Stimulated activated CD8-positive, alpha-beta memory T cell treated with anti-CD3 and anti-CD28 coated beads, Interleukin-2, amount 100 ng/mL, for 1 hour (primary cell): Measurements from ENCODE around the gene CAMK4.

Experiments
- DNase-seq, 2 donors: peaks; one replicate each; pipeline ENCODE4 v3.0.0-alpha.2; 2020; ENCODE audit warnings: low read depth in 2 of 2

CAMK4 gene

DNA sequence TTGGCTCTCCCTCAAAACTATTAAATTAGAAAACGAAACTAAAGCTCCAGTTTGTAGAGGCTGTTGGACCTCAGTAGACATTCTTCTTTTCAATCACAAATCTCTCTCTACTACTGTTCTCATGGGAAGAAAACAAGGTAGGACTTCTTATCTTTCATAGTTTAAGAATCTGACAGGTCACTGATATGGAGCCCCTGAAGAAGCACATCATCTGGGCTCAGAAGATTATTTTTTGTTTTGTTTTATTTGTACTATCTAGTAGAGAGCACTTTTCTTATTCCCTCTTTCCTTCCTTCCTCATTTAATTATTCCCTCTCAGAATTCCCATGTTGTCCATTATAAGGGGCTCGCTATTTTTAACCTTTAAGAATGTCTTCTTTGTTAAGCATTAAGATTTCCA lies 261.9 kb downstream of the CAMK4 start:
- no peak for DNase-seq

DNA sequence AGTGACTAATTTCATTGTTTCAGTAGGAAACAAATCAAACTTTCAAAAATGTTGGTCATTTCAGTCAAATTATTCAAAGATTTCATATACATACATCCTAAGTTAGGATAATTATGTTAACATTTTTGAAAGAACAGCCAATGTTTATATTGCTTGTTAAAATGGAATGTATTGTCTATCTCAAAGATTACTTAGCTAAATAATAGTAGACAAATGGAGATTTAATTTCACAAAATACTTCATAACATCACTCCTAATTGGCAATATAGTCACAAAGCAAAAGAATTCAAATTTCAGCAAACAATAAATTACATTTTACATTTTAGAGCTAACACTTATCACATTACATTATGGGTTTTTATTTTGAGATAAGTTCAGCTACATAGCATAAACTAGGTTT lies 262.7 kb downstream of the CAMK4 start:
- DNase-seq: no peak

DNA sequence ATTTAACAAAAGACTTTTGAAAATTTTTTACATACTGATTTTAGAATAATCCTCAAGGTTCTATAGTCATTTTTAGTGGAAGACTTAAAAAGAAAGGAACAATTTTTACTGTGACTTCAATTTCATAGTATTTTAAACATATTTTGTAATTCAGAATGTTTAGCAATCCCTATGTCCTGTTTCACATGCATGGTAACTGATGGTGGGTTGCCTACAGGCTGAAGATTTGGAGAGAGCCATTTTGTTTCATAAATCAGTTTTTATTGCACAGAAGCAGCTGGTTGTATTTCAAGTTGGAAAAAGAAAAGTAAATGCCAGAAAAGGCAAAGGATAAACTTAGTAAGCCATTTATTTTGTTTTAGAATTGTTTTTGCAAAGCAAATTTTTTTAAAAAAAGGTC lies 264.2 kb downstream of the CAMK4 start:
- no peak for DNase-seq

DNA sequence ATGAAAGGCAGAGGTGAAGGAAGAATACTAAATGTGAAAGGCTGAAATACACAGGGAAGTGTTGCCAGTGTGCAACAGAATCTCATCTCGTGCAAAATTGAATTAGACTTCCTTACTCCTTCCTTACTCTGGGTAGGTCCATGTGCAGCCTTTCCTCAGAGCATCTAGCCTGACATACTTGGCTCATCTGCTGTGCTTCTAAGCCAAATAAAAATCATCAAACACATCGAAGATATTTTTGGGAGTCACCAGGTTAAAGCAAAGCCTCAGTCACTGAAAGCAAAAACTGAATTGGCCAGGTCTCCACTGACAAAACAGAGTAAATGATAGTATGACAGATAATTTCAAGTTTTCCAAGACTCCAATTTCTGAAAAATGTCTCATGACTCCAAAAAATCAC lies 268.8 kb downstream of the CAMK4 start:
- no peak for DNase-seq

DNA sequence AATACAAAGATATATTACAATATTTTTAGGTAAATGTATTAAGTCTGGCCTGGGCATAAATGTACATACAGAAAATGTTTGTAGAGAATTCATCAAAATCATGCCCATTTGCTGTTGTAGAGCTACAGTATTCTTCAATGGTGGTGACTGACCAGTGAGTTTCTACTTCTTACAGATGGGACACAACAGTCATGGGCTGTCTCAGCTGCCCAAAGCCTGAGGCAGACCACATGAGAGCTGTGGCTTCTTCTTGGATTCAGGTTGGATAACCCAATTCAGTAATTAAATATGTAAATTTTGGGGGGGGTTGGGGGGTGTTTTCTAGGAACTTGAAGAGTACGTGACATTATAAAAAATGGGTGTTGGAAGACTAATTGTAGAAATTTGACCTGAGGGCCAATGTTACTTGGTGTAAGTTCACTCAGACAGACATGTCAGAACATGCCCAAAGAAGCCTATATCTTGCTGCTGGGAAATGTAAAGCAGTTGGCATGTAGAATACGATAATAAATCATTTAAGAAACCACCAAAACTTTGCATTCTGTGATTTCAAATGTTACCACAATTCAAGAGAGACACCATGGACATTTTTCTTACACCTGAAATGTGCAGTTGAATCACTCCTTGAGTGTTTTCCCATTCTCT lies 270.3 kb downstream of the CAMK4 start:
- DNase-seq: no peak

DNA sequence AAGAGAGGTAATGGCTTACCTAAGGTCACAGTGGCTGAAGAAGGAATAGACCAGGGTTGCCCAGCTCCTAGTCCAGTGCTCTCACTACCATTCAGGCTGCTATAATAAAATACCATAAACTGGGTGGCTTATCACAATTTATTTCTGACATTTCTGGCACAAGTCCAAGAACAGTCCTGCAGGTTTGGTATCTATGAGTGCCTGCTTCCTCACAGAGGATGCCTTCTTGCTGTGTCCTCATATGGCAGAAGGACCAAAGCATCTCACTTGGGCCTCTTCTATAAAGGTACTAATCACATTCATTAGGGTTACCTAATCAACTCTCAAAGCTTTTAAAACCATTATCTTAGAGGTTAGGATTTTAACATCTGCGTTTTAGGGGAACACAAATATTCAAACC lies 271.0 kb downstream of the CAMK4 start:
- DNase-seq: no peak

DNA sequence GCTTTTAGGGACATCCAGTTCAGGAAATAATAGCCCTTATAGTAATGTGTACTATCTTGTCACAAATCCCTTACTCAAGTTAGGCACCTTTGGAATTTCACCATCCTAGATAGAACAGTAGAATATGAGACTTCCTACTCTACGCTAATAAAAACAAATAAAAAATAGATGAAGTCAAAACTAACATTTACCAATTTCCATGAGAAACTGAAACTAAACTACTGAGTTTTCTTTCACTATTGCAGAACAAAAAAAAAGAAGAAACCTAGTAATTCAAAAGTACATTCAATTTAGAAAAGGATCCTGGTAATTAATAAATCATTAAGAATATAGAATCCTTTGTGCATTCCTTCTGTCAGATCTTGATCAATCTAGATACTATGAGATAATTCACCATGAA lies 274.2 kb downstream of the CAMK4 start:
- no peak for DNase-seq

DNA sequence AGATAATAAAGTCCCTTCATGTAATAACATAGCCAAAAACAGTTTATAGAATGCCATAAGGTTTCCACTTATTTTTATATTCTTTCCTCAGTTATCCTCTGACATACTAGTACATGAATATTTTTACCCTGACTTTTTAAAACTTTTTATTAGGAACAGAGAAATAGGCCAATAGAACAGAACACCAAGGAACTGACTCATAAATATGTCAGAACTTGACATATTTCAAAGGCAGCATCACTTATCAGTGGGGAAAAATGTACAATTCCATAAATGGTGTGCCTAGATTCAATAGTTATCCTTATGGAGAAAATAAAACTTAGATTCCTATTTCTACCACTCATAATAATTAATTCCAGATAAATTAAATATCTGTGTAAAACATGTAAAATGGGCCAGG lies 278.8 kb downstream of the CAMK4 start:
- no peak for DNase-seq

DNA sequence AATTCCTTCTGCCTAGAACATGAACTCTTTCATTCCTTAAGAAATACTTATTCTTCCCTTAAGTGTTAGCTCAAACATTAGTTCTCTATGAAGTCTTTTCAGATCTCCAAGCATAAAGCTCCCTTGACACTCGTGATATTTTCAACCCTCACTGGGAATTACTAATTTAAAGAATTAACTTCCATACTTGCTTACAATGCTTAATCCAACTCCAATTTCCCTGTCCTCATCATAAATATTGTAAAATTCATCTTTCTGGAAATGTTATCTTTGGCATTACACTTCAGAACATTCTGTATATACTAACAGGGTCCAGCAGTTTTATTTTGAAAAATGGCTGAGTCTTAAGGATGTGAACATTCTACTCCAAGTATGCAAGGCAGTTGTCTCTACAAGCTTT lies 280.9 kb downstream of the CAMK4 start:
- DNase-seq: no peak

DNA sequence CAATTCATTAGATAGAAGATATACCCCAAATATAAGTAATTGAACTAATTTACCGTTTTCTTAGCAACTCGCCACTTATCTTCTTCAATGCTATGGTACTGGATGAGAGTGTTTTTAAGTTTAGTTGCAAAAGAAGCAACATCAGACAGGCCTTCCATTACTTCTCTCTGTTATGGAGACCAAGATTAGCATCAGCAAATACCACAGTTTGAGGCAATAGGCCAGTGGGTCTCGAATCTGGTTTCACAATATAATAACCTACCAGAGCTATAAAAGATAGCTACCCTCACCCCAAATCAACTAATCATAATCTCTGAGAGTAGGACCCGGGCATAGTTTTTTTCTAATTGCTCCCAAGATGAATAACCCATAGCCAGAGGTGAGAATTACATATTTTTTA lies 283.1 kb downstream of the CAMK4 start:
- DNase-seq: no peak

DNA sequence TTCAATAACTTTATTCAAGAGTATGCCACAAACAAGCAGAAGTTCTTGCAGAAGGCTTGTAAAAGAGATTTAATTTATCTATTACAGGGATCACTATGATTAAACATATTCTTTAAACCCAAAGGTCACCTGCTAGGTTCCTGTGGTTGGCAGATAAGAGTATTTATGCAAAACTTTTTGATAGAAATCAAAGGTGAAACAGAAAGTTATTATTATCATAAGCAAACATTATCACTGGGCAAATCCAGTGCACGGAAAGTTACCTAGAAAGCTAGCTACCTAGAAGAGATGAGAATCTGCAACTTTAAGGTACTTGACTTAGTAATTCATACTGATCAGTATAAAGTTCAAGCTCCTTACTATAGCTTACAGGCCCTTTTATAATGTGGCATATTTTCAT lies 284.9 kb downstream of the CAMK4 start:
- no peak for DNase-seq

DNA sequence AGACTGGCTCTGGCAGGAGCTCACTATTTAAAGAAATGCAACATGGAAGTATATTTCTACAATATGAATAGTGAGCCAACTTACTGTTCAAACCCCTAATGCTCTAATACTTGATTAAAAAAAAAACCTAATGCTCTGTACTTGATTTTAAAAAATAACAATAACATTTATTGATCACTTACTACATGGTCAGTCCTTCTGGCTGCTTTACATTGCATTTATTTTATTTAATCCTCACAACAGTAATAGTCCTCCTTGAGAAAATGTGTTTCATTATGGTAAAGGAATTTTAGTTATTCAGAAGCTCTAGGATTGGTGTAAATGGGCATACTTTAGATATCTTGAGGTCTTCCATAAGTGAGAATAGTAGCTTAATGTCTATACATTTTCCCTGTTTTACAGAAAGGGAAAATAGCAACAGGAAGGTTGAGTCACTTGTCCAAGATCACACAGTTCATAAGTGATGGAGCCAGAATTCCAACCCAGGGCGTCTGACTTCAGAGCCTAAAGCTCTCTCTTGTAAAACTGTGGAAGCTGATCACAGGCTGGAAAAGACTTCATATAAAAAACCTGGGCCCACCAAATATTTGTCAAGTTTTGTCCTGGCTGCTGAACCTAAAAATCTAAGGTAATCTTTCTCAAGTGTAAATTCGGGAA lies 287.1 kb downstream of the CAMK4 start:
- no peak for DNase-seq

DNA sequence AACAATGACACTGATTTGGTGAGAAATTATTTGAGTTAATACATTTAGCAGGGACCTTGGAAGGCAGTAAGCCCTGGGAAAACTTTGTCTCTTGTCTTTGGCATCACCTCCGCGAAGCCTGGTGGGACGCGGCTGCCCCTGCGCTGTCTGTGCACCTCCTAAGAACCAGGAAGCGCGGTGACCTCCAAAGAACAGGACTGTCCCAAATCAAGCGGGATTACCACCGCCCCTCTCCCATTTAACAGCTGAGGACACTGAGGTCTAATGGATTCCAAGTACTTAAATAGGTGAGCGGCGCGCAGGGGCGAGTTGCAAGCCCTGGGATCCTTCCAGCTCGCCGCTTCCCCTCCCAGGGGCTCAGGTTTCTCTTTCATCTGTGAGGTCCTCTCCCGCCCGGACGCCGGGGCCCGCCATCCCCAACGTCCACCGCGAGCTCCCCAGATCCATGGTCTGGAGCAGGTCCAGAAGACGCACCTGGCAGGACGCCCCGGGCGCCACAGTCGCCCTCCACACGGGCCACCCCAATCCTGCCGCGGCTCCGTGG lies 287.7 kb downstream of the CAMK4 start:
- DNase-seq: no peak

DNA sequence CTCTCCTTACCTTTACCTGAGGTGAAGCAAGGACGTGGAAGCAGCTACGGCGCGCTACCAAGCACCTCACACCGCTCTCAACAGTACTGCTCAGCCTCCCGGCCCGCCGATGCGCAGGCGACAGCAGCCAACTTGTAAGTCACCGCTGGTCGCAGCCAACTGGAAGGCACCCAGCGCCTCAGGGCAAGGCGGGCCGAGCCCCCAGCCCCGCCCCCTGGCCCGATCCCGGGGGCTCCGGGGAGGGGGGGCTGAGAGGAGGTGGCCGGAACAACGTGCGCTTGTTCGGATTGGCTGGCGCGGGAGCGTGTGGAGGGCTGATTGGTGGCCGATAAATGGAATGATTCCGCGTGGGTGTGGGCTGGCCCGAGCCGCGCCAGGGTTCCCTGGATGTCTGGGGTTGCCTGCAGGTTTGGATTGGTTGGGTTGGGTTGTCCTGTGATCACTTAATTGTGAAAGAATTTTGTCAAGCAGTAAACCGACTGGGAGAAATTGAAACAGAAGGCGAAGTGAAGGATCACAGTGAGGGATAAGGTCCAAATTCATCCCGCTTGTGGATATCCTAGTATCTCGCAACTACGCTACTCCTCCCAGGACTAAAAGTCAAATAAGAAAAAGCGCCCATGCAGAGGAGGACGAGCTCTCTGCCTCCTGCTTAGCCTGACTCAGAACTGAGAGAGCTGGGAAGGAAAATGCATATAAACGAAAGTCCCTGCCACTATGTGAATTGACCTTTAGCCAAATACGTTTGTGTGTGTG lies 288.4 kb downstream of the CAMK4 start, which contains the start of gene STARD4:
Gene STARD4, minus strand, starts transcription at position 161 of the 756 bp plus-strand sequence. CDS start 5,102 bp downstream, outside the sequence.
- DNase-seq: peak; percentile 86 to 90

DNA sequence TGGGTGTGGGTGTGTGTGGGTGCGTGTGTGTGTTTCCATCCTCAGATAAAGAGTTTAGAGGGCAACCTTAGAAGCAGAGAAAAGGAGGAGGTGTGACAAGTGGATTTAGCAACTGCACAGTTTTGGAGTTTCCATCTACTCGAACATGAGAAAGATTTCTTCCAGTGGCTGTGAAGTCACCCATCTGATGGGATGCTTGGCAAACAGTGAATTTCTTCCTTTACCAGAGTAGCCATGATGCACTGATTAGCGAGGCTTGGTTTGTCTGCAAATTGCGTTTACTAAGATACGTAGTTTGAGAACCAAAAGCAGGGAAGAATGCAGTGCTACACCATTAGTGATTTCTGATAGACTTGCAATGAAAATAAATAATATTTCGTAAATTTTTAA lies 288.9 kb downstream of the CAMK4 start:
- DNase-seq: no peak

DNA sequence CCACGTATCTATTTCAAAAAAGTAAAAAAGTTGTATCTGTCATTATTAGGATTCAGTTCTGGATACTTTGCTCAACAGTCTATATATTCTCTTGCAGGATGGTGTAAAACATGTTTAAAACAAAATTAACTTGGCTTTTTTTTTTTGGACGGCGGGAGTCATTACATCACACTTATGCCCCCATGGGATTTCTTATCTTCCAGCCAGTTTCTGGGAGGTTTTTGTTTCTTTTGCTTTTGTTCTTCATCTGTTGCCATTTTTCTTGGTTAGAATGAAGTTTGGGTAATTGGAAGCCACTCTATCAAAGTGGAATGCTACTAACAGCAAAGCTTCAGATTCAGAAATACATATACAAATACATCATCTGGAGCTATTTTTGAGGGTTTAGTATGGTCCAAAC lies 289.9 kb downstream of the CAMK4 start:
- DNase-seq: no peak

DNA sequence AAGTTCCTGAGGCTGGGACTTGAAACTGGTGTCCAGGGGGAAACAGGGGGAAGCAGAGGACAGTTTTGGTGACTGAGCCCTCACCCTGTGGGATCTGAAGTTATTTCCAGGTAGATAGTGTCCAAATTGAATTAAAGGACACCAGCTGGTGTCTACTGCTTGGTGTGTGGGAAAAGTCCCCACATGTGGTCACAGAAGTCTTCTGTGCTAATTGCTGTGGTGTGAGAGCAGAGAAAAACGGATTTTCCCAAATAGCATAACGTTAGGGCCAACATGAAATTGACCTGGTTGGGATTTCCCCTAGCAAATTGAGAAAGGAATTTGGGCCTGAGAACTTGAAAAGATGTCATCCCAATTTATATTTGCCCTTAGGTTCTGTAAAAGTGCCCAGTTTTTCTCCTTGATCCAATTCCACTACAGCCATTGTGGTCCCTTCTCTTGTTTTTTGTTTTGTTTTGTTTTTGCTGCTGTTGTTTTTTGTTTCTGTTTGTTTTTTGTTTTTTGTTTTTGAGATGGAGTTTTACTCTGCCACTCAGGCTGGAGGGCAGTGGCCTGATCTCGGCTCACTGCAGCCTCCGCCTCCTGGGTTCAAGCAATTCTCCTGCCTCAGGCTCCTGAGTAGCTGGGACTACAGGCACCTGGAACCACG lies 293.8 kb downstream of the CAMK4 start:
- no peak for DNase-seq

DNA sequence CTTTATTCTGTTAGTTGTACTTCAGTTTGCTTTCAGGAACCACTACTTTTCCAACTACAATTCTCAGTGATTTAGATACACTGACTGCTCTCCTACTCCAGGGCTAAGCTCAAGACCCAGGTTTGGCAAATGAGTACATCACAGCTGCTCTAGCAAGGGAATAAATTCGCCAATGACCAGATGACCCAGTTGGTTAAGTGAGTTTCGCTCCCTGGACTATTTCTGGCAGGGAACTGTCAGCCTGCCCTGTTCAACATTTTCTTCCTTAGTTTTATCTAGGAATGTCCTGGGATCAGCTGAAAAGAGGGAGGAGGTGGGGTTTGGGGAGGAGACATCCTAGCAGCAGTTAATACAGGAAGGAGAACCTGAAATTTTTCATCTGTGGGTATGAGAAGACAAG lies 294.6 kb downstream of the CAMK4 start:
- DNase-seq: no peak

DNA sequence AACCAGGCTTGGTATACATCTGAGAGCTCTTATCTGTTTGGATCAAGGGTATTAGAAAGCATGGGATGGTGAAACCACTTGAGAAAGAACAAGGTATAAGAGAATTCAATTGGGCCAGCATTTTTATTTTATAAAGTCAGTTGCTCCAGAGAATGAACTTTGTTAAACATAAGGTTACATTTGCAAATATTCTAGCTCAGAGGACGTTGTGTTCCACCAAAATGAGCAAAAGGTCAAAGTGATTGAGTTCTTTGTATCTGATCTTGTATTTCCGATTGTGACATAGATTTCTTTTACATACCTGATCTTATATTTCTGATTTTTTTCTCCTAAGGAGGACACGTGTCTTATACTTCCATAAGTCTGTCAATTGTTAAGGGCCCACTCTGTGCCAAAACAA lies 296.7 kb downstream of the CAMK4 start:
- DNase-seq: no peak

DNA sequence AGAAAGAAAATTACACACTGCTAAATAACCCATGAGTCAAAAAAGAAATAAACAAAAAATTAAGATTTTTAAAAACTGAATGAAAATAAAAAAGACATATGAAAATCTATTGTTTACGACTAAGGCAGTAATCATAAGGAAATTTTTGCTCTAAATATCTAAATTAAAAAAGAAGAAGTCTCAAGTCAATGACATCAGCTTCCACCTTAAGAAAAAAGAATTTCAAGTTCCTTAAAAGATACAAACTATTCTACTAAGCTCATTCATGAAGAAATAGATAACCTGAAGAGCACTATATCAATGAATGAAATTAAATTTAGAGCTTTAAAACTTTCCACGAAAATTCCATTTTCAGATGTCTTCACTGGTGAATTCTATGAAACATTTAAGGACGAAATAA lies 303.9 kb downstream of the CAMK4 start:
- no peak for DNase-seq

DNA sequence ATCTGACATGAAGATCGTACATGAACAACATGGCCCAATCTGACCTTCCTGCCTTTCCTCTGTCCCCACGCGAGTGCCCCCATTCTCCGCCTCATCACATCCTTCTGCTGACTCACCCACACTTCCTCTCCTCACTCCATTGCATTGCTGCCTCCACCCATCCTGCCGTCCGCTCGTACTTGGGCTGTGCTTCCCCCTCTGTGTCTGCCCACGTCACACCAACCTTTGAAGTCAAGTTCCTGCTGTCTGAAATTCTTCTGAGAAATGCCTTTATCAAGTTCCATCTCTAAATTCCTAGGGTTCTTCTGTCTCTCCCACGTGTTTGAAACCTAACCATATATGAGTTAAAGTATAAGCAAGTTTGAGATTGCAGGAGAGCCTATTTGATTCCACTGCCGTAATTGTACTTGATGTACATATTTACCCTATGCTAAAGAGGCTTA lies 306.1 kb downstream of the CAMK4 start:
- DNase-seq: peak; percentile 57 to 73

DNA sequence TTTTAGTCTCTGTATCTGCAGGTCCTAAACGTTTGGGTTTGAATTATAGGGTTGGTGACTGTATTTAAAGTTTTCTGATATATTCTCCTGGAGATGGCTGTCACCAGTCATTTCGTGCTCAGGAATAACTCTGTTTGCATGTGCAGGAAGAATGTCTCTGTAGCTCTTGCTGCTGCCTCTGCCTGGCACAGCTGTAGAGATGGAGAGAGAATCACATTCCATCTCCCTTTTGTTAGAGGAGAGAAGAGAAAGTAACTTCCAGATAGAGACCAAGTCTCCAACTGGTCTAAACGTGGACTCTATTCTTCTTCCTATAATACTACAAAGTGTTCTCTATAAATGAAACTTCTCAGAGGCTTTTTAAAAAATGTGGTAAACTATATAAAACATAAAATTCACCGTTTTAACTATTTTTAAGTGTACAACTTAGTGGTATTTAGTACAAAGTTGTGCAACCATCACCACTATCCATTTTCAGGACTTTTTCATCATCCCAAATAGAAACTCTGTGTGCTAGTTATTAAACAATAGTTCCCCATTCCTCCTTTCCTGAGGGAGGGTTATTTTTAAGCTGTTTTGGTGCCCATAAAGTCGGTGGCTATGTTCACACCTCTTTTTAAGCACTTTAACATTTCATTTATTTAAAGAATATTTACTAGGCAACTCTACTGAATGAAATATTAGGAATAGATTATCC lies 308.9 kb downstream of the CAMK4 start:
- DNase-seq: no peak
